ENCODE measurements around the gene SPEN.
A peak's percentile ranks its signal among the peaks of the same experiment; 100 is the strongest.
"Not testable (repeated sequence)": the region's sequence is repeated elsewhere in the genome, so short reads cannot be mapped to it uniquely, and the experiment has no call there.

SPEN gene

DNA sequence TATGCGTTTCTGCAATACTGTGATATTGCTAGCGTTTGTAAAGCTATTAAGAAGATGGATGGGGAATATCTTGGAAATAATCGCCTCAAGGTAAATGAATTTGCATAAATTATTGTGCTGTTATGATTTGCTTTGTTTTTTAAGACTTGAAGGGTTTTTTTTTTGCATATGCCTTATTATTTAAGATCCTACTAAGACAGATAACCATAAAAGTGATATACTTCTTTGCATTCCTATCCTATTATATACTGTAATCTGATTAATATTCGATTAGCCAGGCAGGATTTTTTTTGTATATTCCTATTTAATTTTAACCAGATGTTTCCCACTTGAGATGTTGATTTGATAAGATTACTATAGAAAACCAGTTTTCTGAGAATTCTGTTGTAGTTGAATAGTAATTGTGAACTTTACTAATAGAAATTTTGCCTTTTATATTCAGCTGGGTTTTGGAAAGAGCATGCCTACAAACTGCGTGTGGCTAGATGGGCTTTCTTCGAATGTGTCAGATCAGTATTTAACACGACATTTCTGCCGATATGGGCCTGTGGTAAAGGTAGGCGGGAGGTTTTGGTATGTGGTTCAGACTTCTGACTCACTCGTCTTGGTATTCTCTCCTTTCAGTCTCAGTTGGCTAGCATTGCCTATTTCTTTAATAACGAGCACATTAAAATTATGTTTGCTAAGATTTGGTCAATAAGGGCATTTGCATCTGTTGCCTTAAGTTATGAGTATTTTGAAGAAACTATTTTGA is 71.6 kb downstream of the SPEN start:
- H3K4me3 ChIP-seq (ENCODE audit: low read depth, low read length): no peak overlapping the region
- CTCF ChIA-PET: no interaction called here
- POLR2A ChIA-PET: interaction anchor here (0.5 kb wide), 1 partner anchor 12 kb away, joined by 4 read pairs; no protein-coding TSS in a partner anchor
- peak; percentile 55 for DNase-seq (ENCODE audit: low read depth, low spot score)
- TF ChIP-seq, protein P1, sequence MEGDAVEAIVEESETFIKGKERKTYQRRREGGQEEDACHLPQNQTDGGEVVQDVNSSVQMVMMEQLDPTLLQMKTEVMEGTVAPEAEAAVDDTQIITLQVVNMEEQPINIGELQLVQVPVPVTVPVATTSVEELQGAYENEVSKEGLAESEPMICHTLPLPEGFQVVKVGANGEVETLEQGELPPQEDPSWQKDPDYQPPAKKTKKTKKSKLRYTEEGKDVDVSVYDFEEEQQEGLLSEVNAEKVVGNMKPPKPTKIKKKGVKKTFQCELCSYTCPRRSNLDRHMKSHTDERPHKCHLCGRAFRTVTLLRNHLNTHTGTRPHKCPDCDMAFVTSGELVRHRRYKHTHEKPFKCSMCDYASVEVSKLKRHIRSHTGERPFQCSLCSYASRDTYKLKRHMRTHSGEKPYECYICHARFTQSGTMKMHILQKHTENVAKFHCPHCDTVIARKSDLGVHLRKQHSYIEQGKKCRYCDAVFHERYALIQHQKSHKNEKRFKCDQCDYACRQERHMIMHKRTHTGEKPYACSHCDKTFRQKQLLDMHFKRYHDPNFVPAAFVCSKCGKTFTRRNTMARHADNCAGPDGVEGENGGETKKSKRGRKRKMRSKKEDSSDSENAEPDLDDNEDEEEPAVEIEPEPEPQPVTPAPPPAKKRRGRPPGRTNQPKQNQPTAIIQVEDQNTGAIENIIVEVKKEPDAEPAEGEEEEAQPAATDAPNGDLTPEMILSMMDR (IDR thresholded peaks at IDR 0.05; ENCODE audit: insufficient read depth, low read length, missing control alignments): no peak

DNA sequence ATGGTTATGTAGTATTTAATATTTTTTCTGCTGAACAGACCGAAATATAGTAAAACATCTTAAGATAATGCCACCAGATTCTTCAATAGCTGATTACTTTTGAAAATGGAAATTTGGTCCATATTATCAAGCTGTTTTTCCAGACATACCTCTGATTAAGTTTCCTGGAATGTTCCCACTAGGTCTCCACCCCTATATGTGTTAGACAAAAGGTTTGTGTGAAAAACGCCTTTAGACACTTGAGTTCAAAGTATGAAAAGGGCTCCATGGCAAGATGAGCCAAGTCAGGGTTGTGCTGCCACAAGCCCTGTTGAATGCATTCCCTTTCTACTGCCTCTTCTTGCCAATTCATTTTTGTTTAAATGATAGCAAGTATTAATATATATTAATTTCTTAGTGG is 75.7 kb downstream of the SPEN start:
- no peak for DNase-seq (ENCODE audit: low read depth, low spot score)
- H3K4me3 ChIP-seq (ENCODE audit: low read depth, low read length): no peak overlapping the region
- TF ChIP-seq, protein P1 (IDR thresholded peaks at IDR 0.05; ENCODE audit: insufficient read depth, low read length, missing control alignments): no peak
- ChIA-PET POLR2A (no interaction called here), CTCF (interaction anchor here (0.7 to 5.7 kb wide), 5 partner anchors 13 to 132 kb away, joined by 3 to 29 read pairs (median 4); no protein-coding TSS in a partner anchor)

DNA sequence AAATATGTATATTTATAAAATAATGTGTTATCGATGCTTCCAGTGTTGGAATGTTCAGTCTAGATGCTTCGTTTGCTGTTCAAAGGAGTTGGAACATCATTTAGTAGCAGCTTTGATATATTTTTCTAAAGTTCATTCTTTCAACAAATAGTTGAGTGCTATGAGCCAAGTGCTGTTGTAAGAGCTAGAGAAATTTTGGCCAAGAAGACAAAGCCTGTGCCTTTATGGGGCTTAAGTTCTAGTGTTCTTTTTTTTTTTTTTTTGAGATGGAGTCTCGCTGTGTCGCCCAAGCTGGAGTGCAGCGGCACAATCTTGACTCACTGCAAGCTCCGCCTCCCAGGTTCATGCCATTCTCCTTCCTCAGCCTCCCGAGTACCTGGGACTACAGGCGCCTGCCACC is 78.9 kb downstream of the SPEN start:
- H3K4me3 ChIP-seq (ENCODE audit: low read depth, low read length); DNase-seq (ENCODE audit: low read depth, low spot score); POLR2A ChIA-PET: not testable (repeated sequence)
- CTCF ChIA-PET: interaction anchor here (2.3 to 5.7 kb wide), 3 partner anchors 11 to 135 kb away, joined by 9 to 29 read pairs (median 25); no protein-coding TSS in a partner anchor

DNA sequence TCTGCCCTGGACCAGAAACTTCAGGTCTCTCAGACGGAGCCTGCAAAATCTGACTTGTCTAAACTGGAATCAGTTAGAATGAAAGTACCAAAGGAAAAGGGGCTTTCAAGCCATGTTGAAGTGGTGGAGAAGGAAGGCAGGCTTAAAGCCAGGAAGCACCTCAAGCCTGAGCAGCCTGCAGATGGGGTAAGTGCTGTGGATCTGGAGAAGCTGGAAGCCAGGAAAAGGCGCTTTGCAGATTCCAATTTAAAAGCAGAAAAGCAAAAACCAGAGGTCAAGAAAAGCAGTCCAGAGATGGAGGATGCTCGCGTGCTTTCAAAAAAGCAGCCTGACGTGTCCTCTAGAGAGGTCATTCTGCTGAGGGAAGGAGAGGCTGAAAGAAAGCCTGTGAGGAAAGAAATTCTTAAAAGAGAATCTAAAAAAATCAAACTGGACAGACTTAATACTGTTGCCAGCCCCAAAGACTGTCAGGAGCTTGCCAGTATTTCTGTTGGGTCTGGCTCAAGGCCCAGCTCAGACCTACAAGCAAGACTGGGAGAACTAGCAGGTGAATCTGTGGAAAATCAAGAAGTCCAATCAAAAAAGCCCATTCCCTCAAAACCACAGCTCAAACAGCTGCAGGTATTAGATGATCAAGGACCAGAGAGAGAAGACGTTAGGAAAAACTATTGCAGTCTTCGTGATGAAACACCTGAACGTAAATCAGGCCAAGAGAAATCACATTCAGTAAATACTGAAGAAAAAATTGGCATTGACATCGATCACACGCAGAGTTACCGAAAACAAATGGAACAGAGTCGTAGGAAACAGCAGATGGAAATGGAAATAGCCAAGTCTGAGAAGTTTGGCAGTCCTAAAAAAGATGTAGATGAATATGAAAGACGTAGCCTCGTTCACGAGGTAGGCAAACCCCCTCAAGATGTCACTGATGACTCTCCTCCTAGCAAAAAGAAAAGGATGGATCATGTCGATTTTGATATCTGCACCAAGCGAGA is 81.8 kb downstream of the SPEN start:
- TF ChIP-seq, protein P1 (IDR thresholded peaks at IDR 0.05; ENCODE audit: insufficient read depth, low read length, missing control alignments): no peak
- ChIA-PET CTCF (interaction anchor here (1.5 kb wide), 1 partner anchor 114 kb away, joined by 4 read pairs; no protein-coding TSS in a partner anchor), POLR2A (no interaction called here)
- DNase-seq (ENCODE audit: low read depth, low spot score): no peak
- no peak overlapping the region for H3K4me3 ChIP-seq (ENCODE audit: low read depth, low read length)

DNA sequence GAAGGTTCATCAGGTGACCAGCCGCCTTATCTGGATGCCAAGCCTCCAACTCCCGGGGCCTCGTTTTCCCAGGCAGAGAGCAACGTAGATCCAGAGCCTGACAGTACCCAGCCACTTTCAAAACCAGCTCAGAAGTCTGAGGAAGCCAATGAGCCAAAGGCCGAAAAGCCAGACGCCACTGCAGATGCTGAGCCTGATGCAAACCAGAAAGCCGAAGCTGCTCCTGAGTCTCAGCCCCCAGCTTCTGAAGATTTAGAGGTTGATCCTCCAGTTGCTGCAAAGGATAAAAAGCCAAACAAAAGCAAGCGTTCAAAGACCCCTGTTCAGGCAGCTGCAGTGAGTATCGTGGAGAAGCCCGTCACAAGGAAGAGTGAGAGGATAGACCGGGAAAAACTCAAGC is 83.9 kb downstream of the SPEN start:
- no peak for DNase-seq (ENCODE audit: low read depth, low spot score)
- no peak overlapping the region for H3K4me3 ChIP-seq (ENCODE audit: low read depth, low read length)
- POLR2A ChIA-PET: interaction anchor here (0.6 kb wide), 1 partner anchor 113 kb away, joined by 3 read pairs; no protein-coding TSS in a partner anchor
- TF ChIP-seq, protein P1 (IDR thresholded peaks at IDR 0.05; ENCODE audit: insufficient read depth, low read length, missing control alignments): no peak
- CTCF ChIA-PET: interaction anchor here (1.2 kb wide), 1 partner anchor 45 kb away, joined by 3 read pairs; the partner anchor contains the start of gene ZBTB17

DNA sequence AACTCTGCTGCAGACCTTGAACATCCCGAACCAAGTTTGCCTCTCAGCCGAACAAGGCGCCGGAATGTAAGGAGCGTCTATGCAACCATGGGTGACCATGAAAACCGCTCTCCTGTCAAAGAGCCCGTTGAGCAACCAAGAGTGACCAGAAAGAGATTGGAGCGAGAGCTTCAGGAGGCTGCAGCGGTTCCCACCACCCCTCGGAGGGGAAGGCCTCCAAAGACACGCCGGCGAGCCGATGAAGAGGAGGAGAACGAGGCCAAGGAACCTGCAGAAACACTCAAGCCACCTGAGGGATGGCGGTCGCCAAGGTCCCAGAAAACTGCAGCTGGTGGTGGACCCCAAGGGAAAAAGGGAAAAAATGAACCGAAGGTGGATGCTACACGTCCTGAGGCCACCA is 84.4 kb downstream of the SPEN start:
- ChIA-PET CTCF (interaction anchor here (1.2 kb wide), 1 partner anchor 44 kb away, joined by 3 read pairs; the partner anchor contains the start of gene ZBTB17), POLR2A (no interaction called here)
- TF ChIP-seq, protein P1 (IDR thresholded peaks at IDR 0.05; ENCODE audit: insufficient read depth, low read length, missing control alignments): no peak
- H3K4me3 ChIP-seq (ENCODE audit: low read depth, low read length): no peak overlapping the region
- no peak for DNase-seq (ENCODE audit: low read depth, low spot score)

Measured in AG04449 (cell line).